Caco-2 (cell line): ENCODE measurements around the gene FBN3. TPM values are rescaled to one million over a fixed set of nuclear protein-coding genes. Genes with fewer than 3 reads are reported as not detected.

Experiments used
- BruUV-seq: library from RNA; stranded (reverse); fragments of 400-500 nt; replicated peaks from 2 replicates; lab custom pipeline; 2021; lab: Mats Ljungman, UMichigan
- CTCF ChIA-PET: fragments of 300-600 bp; sonication (Branson Sonifier 250); formaldehyde crosslinking; loops from one replicate; lab custom pipeline; 2022; ENCODE audit warnings: antibody characterized with exemption; lab: Charles Lee
- POLR2A ChIA-PET: fragments of 300-600 bp; sonication (Branson Sonifier 250); formaldehyde crosslinking; loops from one replicate; lab custom pipeline; 2022; ENCODE audit warnings: antibody characterized with exemption; lab: Charles Lee
- DNase-seq, 2 experiments: peaks; one replicate each; pipeline versions ENCODE4 v3.0.0 to v3.0.0-alpha.2; 2020 to 2022
- H3K27me3 ChIP-seq: replicated peaks from 2 replicates; pipeline ENCODE4 v1.6.0; 2011; ENCODE audit warnings: low read length; ENCODE audit not compliant: control insufficient read depth, insufficient read depth
- H3K36me3 ChIP-seq: 2 replicates; pipeline ENCODE4 v1.5.1; 2011; ENCODE audit warnings: low read length; ENCODE audit not compliant: control insufficient read depth, insufficient read depth
- H3K4me1 ChIP-seq: fragments of 250-450 bp; sonication (Bioruptor Pico); 2 replicates; pipeline ENCODE4 v1.5.1; 2020; ENCODE audit warnings: mild to moderate bottlenecking
- H3K4me3 ChIP-seq: 2 replicates; pipeline ENCODE4 v1.5.1; 2011; ENCODE audit warnings: low read depth, mild to moderate bottlenecking, control low read depth, low read length
- H3K9me3 ChIP-seq: fragments of 250-450 bp; sonication (Bioruptor Pico); 2 replicates; pipeline ENCODE4 v1.5.1; 2020; ENCODE audit warnings: mild to moderate bottlenecking, moderate library complexity
- H3K27ac Mint-ChIP-seq: one replicate; pipeline ENCODE4 v1.8.0; 2022; ENCODE audit warnings: mixed read lengths; ENCODE audit not compliant: unreplicated experiment
- H3K27me3 Mint-ChIP-seq: one replicate; pipeline ENCODE4 v1.8.0; 2022; ENCODE audit warnings: mixed read lengths; ENCODE audit not compliant: insufficient read depth, unreplicated experiment
- H3K36me3 Mint-ChIP-seq: one replicate; pipeline ENCODE4 v1.8.0; 2022; ENCODE audit warnings: mild to moderate bottlenecking, mixed read lengths; ENCODE audit not compliant: insufficient read depth, unreplicated experiment
- H3K4me1 Mint-ChIP-seq: one replicate; pipeline ENCODE4 v1.8.0; 2022; ENCODE audit warnings: low read depth, mixed read lengths; ENCODE audit not compliant: unreplicated experiment
- H3K4me3 Mint-ChIP-seq: one replicate; pipeline ENCODE4 v1.8.0; 2022; ENCODE audit warnings: mild to moderate bottlenecking, moderate library complexity, mixed read lengths; ENCODE audit not compliant: unreplicated experiment
- H3K9me3 Mint-ChIP-seq: one replicate; pipeline ENCODE4 v1.8.0; 2022; ENCODE audit warnings: mixed read lengths; ENCODE audit not compliant: unreplicated experiment
- CTCF ChIP-seq, 2 experiments: fragments of 200-600 bp in 1 of 2; IDR thresholded peaks; 1 replicate in 1 of 2; 2 replicates in 1 of 2; pipeline versions ENCODE4 v1.5.1 to v1.8.0; 2011 to 2022; ENCODE audit warnings: antibody characterized with exemption in 1 of 2, control low read depth in 1 of 2, inconsistent platforms in 1 of 2, low read depth in 1 of 2, low read length in 1 of 2, mild to moderate bottlenecking in 1 of 2, moderate library complexity in 1 of 2; ENCODE audit not compliant: insufficient read depth in 1 of 2, severe bottlenecking in 1 of 2, unreplicated experiment in 1 of 2
- intact Hi-C: fragments of 100-400 bp; cut with micrococcal nuclease; formaldehyde crosslinking; loops from one replicate; pipeline ENCODE4 v1.10.0; 2022; ENCODE audit not compliant: unreplicated experiment
- total RNA-seq: library from RNA; stranded (reverse); gene quantifications from 2 replicates; pipeline ENCODE4 v1.2.3, GENCODE V29; 2022

FBN3 gene
- total RNA-seq, 1 experiment from 2014 or later: 16.4 TPM

- BruUV-seq: no TSS peak
- intact Hi-C loops: no loop called here
- no peaks in the 10 kb centered on the region for H3K27me3 ChIP-seq
- H3K27me3 Mint-ChIP-seq: no peaks in the 10 kb centered on the region
- H3K4me1 ChIP-seq: no peaks in the 10 kb centered on the region
- H3K4me3 Mint-ChIP-seq: no peak overlapping the region
- no peaks in the 10 kb centered on the region; the same call in 1 of the 2 replicates for H3K36me3 ChIP-seq
- no peak for TF ChIP-seq CTCF (IDR thresholded peaks at IDR 0.05; ENCODE audit: insufficient read depth in 1 of 2, low read depth in 1 of 2, low read length in 1 of 2, severe bottlenecking in 1 of 2, unreplicated experiment in 1 of 2)
- ChIA-PET CTCF (no interaction called here), POLR2A (interaction anchor here (0.6 kb wide), 1 partner anchor 101 kb away, joined by 3 read pairs; no protein-coding TSS in a partner anchor)
- no peak overlapping the region for H3K27ac Mint-ChIP-seq
- no peaks in the 10 kb centered on the region for H3K9me3 ChIP-seq
- peaks cover 13% of the 10 kb centered on the region for H3K36me3 Mint-ChIP-seq
- no peaks in the 10 kb centered on the region for H3K9me3 Mint-ChIP-seq
- no peak for DNase-seq
- no peaks in the 10 kb centered on the region for H3K4me1 Mint-ChIP-seq
- no peak overlapping the region for H3K4me3 ChIP-seq
Observed at GRCh38 chr19:8129061-8129618, 20.3 kb downstream of the FBN3 start.

GRCh38 chr19:8128551-8128950 lies 20.8 kb downstream of the FBN3 start:
- H3K27me3 Mint-ChIP-seq: no peaks in the 10 kb centered on the region
- BruUV-seq: no TSS peak

GRCh38 chr19:8127311-8127710 lies 22.1 kb downstream of the FBN3 start:
- Mint-ChIP-seq H3K9me3 (no peaks in the 10 kb centered on the region), H3K4me1 (no peaks in the 10 kb centered on the region), H3K4me3 (no peak overlapping the region), H3K27ac (no peak overlapping the region), H3K27me3 (no peaks in the 10 kb centered on the region), H3K36me3 (peaks cover 13% of the 10 kb centered on the region)
- no peak overlapping the region for H3K4me3 ChIP-seq
- CTCF ChIA-PET: no interaction called here
- H3K27me3 ChIP-seq: no peaks in the 10 kb centered on the region
- DNase-seq: no peak
- TF ChIP-seq CTCF (IDR thresholded peaks at IDR 0.05; ENCODE audit: insufficient read depth in 1 of 2, low read depth in 1 of 2, low read length in 1 of 2, severe bottlenecking in 1 of 2, unreplicated experiment in 1 of 2): no peak
- POLR2A ChIA-PET: no interaction called here
- BruUV-seq: no TSS peak
- no peaks in the 10 kb centered on the region for H3K9me3 ChIP-seq
- no peaks in the 10 kb centered on the region; the same call in 1 of the 2 replicates for H3K36me3 ChIP-seq
- no peaks in the 10 kb centered on the region for H3K4me1 ChIP-seq
- intact Hi-C loops: no loop called here

More at GRCh38 chr19:8128551-8128950, 20.8 kb downstream of the FBN3 start:
- H3K9me3 Mint-ChIP-seq: no peaks in the 10 kb centered on the region
- H3K36me3 Mint-ChIP-seq: peaks cover 13% of the 10 kb centered on the region
- Histone ChIP-seq H3K27me3 (no peaks in the 10 kb centered on the region), H3K36me3 (no peaks in the 10 kb centered on the region; the same call in 1 of the 2 replicates), H3K4me1 (no peaks in the 10 kb centered on the region), H3K9me3 (no peaks in the 10 kb centered on the region), H3K4me3 (no peak overlapping the region)
- no peak overlapping the region for H3K27ac Mint-ChIP-seq
- ChIA-PET CTCF (no interaction called here), POLR2A (no interaction called here)
- no peak overlapping the region for H3K4me3 Mint-ChIP-seq
- no peaks in the 10 kb centered on the region for H3K4me1 Mint-ChIP-seq
- no peak for DNase-seq
- no peak for TF ChIP-seq CTCF (IDR thresholded peaks at IDR 0.05; ENCODE audit: insufficient read depth in 1 of 2, low read depth in 1 of 2, low read length in 1 of 2, severe bottlenecking in 1 of 2, unreplicated experiment in 1 of 2)
- intact Hi-C loops: no loop called here
